ENCODE data around the gene LIN7C.

LIN7C gene

DNA sequence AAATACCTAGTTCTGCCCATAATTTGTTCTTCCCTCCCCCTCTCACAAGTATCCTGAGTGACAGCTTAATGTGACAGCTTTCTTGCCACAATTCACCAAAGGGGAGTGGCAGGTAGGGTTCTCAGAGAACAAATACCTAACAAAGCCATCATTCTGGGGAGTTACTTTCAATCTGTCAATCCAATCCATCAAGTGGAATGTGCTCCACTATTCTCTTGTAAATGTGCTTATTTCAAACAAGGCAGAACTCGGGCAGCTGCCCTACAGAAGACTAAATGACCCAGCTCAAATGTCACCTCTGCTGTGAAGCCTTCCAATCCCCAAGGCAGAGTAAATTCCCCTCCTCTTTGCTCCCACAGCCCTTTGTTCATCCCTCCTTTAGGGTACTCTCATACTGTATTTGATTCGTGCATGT is 61.8 kb downstream of the LIN7C start:
- no peak for DNase-seq

Data from fibroblast of skin of right quadriceps (primary cell).